ENCODE data around the gene CDH26.

CDH26 gene

DNA sequence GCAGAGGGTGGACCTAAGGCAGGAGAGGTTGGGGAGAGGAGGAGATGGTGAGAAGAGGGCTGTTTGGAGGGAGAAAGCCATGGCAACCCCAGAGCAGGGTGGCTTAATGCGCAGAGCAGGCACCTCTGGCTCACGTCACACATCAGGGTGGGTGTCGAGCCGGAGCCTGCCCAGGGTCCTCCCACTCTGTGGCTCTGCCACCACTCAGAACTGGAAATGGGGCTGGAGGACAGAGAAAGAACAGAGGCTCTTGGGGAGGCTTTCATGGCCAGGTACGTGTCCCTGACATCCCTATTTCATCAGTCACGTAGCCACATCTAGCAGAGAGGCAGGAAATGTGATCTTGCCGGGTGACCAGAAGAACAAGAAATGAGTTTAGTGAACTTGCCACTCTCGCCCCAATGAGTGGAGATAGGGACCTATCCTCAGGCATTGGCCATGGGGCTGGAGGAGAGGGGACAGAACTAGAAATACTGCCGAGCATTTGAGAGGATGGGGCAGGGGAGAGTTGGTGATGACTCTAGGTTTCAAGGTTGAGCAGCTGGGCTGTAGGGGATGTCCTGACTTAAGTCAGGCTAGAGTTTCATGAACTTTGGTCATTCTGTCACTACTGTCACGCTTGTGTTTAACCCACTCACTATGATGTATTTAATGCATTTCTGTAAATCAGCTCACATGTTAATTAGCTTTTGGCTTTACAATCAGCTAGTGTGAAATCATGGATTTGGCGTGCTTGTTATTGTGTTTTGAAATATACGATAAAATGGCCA lies 52.7 kb downstream of the CDH26 start:
- Histone ChIP-seq H2AFZ (ENCODE audit: low read depth, low read length) (no peak overlapping the region), H3K9me3 (ENCODE audit: insufficient read depth, low read length) (no peaks in the 10 kb centered on the region), H3K36me3 (replicated peaks; ENCODE audit: low read depth, low read length) (no peaks in the 10 kb centered on the region), H3K9ac (ENCODE audit: low read length) (no peak overlapping the region), H3K4me2 (ENCODE audit: low read length) (no peak overlapping the region), H3K27me3 (ENCODE audit: low read depth, low read length) (peaks cover 8% of the 10 kb centered on the region; the same call in 1 of the 2 replicates), H3K27ac (ENCODE audit: low read length) (no peak overlapping the region), H4K20me1 (ENCODE audit: insufficient read depth, low read length) (no peaks in the 10 kb centered on the region), H3K4me1 (ENCODE audit: low read length) (no peaks in the 10 kb centered on the region), H3K79me2 (ENCODE audit: low read length) (no peaks in the 10 kb centered on the region), H3K4me3 (ENCODE audit: low read length) (no peak overlapping the region)
- TF ChIP-seq CTCF (IDR thresholded peaks at IDR 0.05; ENCODE audit: low read depth, low read length): no peak
- no peak for TF ChIP-seq EZH2phosphoT487 (IDR thresholded peaks at IDR 0.05; ENCODE audit: low read depth)

- H3K4me3 ChIP-seq (ENCODE audit: low read length): no peak overlapping the region
- H3K79me2 ChIP-seq (ENCODE audit: low read length): no peaks in the 10 kb centered on the region
- peaks cover 10% of the 10 kb centered on the region; the same call in 1 of the 2 replicates for H3K27me3 ChIP-seq (ENCODE audit: low read depth, low read length)
- H3K9ac ChIP-seq (ENCODE audit: low read length): no peak overlapping the region
- no peaks in the 10 kb centered on the region for H4K20me1 ChIP-seq (ENCODE audit: insufficient read depth, low read length)
- no peaks in the 10 kb centered on the region for H3K36me3 ChIP-seq (replicated peaks; ENCODE audit: low read depth, low read length)
- no peak overlapping the region for H2AFZ ChIP-seq (ENCODE audit: low read depth, low read length)
- H3K9me3 ChIP-seq (ENCODE audit: insufficient read depth, low read length): no peaks in the 10 kb centered on the region
- H3K4me1 ChIP-seq (ENCODE audit: low read length): no peaks in the 10 kb centered on the region
- H3K27ac ChIP-seq (ENCODE audit: low read length): no peak overlapping the region
- H3K4me2 ChIP-seq (ENCODE audit: low read length): no peak overlapping the region
- no peak for TF ChIP-seq CTCF (IDR thresholded peaks at IDR 0.05; ENCODE audit: low read depth, low read length)
- TF ChIP-seq EZH2phosphoT487 (IDR thresholded peaks at IDR 0.05; ENCODE audit: low read depth): no peak
Measured at GRCh38 chr20:60011512-60012507, 53.6 kb downstream of the CDH26 start.

DNA sequence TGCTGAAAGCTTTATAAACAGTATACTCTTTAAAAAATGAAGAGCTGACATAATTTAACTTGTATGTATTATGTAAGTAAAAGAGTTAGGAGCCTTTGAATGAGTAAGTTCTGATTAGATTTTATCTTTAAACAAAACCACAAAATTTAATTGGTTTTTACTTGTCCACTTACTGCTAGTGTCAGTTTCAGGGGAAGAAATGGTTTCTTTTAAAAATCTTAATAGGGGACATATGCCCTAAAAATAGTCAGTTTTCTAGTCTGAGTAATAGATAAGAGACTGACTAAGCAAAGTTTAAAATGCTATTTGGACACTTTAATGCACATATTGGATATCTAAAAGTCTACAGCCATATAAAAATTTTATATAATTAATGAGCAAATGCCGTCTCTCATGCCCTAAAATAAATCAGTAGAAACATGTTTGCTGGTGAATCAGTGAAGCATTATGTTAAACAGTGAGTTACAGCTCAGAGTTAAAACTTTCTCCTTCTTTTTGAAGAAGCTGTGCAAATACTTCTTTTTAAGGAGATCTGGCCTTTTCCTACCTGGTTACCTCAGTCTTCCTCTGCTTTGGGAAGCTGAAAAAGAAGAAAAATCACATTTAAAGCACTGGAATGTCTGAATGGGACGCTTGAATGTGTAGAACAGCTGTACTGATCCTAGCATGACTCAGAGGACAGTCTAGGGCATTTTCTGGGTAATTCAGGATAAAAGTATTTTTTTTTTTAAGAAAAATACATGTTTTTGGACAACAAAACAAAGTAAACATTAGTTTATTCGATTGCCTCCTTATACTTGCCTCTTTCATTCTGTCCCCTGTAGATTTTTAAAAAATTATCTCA lies 55.3 kb downstream of the CDH26 start:
- Histone ChIP-seq H4K20me1 (ENCODE audit: insufficient read depth, low read length) (no peaks in the 10 kb centered on the region), H3K36me3 (replicated peaks; ENCODE audit: low read depth, low read length) (no peaks in the 10 kb centered on the region), H3K27ac (ENCODE audit: low read length) (no peak overlapping the region), H3K79me2 (ENCODE audit: low read length) (no peaks in the 10 kb centered on the region), H3K9ac (ENCODE audit: low read length) (no peak overlapping the region), H3K27me3 (ENCODE audit: low read depth, low read length) (peaks cover 10% of the 10 kb centered on the region; the same call in 1 of the 2 replicates), H3K4me1 (ENCODE audit: low read length) (no peaks in the 10 kb centered on the region), H3K9me3 (ENCODE audit: insufficient read depth, low read length) (no peaks in the 10 kb centered on the region), H2AFZ (ENCODE audit: low read depth, low read length) (no peak overlapping the region), H3K4me2 (ENCODE audit: low read length) (no peak overlapping the region), H3K4me3 (ENCODE audit: low read length) (no peak overlapping the region)
- no peak for TF ChIP-seq EZH2phosphoT487 (IDR thresholded peaks at IDR 0.05; ENCODE audit: low read depth)
- no peak for TF ChIP-seq CTCF (IDR thresholded peaks at IDR 0.05; ENCODE audit: low read depth, low read length)
